H1 (cell line): ENCODE measurements around the gene FAU. TPM values are rescaled to one million over a fixed set of nuclear protein-coding genes. Genes with fewer than 3 reads are reported as not detected.

Source experiments
- CTCF ChIA-PET: fragments of 300-600 bp; sonication (Branson Sonifier 250); formaldehyde crosslinking; loops from one replicate; lab custom pipeline; 2021; ENCODE audit not compliant: partially characterized antibody; lab: Charles Lee
- POLR2A ChIA-PET: fragments of 300-600 bp; sonication (Branson Sonifier 250); formaldehyde crosslinking; loops from one replicate; lab custom pipeline; 2021; ENCODE audit warnings: inconsistent platforms; ENCODE audit not compliant: partially characterized antibody; lab: Charles Lee
- DNase-seq, 2 experiments: peaks; one replicate each; pipeline versions ENCODE4 v3.0.0 to v3.0.0-alpha.2; 2010 to 2022; ENCODE audit warnings: low spot score in 2 of 2, low read depth in 1 of 2, mixed read lengths in 1 of 2
- FAIRE-seq: peaks from 2 replicates; lab custom pipeline; 2011; peaks lifted over from hg19 to GRCh38; lab: Jason Lieb, UNC
- H2AFZ ChIP-seq: 2 replicates; pipeline ENCODE4 v1.8.1; 2012; ENCODE audit warnings: low read length, inconsistent platforms
- H2AK5ac ChIP-seq: 2 replicates; pipeline ENCODE4 v1.6.1; 2013; ENCODE audit warnings: low read depth, low read length
- H2BK120ac ChIP-seq: replicated peaks from 2 replicates; pipeline ENCODE3; 2013; ENCODE audit warnings: low read depth, low read length, inconsistent platforms
- H2BK12ac ChIP-seq: 2 replicates; pipeline ENCODE4 v1.6.1; 2013; ENCODE audit warnings: low read depth, low read length
- H2BK15ac ChIP-seq: 2 replicates; pipeline ENCODE4 v1.6.1; 2013; ENCODE audit warnings: low read length
- H2BK20ac ChIP-seq: 2 replicates; pipeline ENCODE4 v1.6.1; 2013; ENCODE audit warnings: low read length
- H2BK5ac ChIP-seq: 2 replicates; pipeline ENCODE4 v1.6.1; 2013; ENCODE audit warnings: low read depth, low read length
- H3K14ac ChIP-seq: 2 replicates; pipeline ENCODE4 v1.6.1; 2013; ENCODE audit warnings: inconsistent platforms; ENCODE audit not compliant: insufficient read length
- H3K18ac ChIP-seq: 2 replicates; pipeline ENCODE4 v1.6.1; 2013; ENCODE audit warnings: low read length; ENCODE audit errors: extremely low read depth
- H3K23ac ChIP-seq: 2 replicates; pipeline ENCODE4 v1.6.1; 2013; ENCODE audit warnings: inconsistent platforms; ENCODE audit not compliant: insufficient read length
- H3K23me2 ChIP-seq: 2 replicates; pipeline ENCODE4 v1.6.1; 2013; ENCODE audit warnings: low read depth, low read length
- H3K27ac ChIP-seq: 2 replicates; pipeline ENCODE4 v1.6.1; 2011; ENCODE audit warnings: low read depth, low read length, inconsistent platforms
- H3K27me3 ChIP-seq, 4 experiments: replicated peaks in 1 of 4; 1 replicate in 1 of 4; 2 replicates in 3 of 4; pipeline versions ENCODE4 v1.6.1 to v1.8.1; 2011 to 2013; ENCODE audit warnings: low read length in 3 of 4, mild to moderate bottlenecking in 3 of 4, inconsistent platforms in 2 of 4, mixed read lengths in 2 of 4, moderate library complexity in 1 of 4; ENCODE audit not compliant: control insufficient read depth in 3 of 4, insufficient read depth in 3 of 4; ENCODE audit errors: extremely low read depth in 1 of 4
- H3K36me3 ChIP-seq, 4 experiments: 2 replicates each; pipeline versions ENCODE4 v1.6.1 to v1.8.1; 2011 to 2013; ENCODE audit warnings: mild to moderate bottlenecking in 4 of 4, low read length in 3 of 4, moderate library complexity in 2 of 4, control low read depth in 1 of 4, inconsistent platforms in 1 of 4; ENCODE audit not compliant: insufficient read depth in 4 of 4, control insufficient read depth in 2 of 4
- H3K4ac ChIP-seq: replicated peaks from 2 replicates; pipeline ENCODE3; 2013; ENCODE audit warnings: low read length, low read depth, mixed read lengths, inconsistent platforms; ENCODE audit not compliant: insufficient read length
- H3K4me1 ChIP-seq, 4 experiments: replicated peaks in 1 of 4; 1 replicate in 1 of 4; 2 replicates in 3 of 4; pipeline versions ENCODE4 v1.6.1 to v1.8.1; 2011 to 2013; ENCODE audit warnings: low read length in 3 of 4, inconsistent platforms in 2 of 4, mixed read lengths in 1 of 4; ENCODE audit not compliant: insufficient read depth in 4 of 4, control insufficient read depth in 3 of 4
- H3K4me2 ChIP-seq, 2 experiments: 2 replicates each; pipeline versions ENCODE4 v1.6.1 to v1.8.1; 2011 to 2013; ENCODE audit warnings: low read depth in 2 of 2, low read length in 2 of 2, control low read depth in 1 of 2, inconsistent platforms in 1 of 2, mild to moderate bottlenecking in 1 of 2; ENCODE audit not compliant: insufficient read depth in 1 of 2
- H3K4me3 ChIP-seq, 4 experiments: fragments of 200-600, 300-600 bp in 1 of 4; sonication (generic), shearing (Covaris generic), sonication (Bioruptor Twin) in 1 of 4; 2 replicates each; pipeline versions ENCODE4 v1.5.1 to v1.8.1; 2011 to 2016; ENCODE audit warnings: low read length in 4 of 4, low read depth in 3 of 4, control low read depth in 2 of 4, inconsistent platforms in 2 of 4, mild to moderate bottlenecking in 2 of 4, mixed read lengths in 1 of 4, moderate library complexity in 1 of 4; ENCODE audit not compliant: insufficient read depth in 2 of 4; ENCODE audit errors: extremely low read depth in 1 of 4
- H3K56ac ChIP-seq: replicated peaks from 2 replicates; pipeline ENCODE3; 2013; ENCODE audit warnings: low read depth, mild to moderate bottlenecking, mixed read lengths, low read length, inconsistent platforms; ENCODE audit not compliant: insufficient read length
- H3K79me1 ChIP-seq: 2 replicates; pipeline ENCODE4 v1.6.1; 2013; ENCODE audit warnings: low read depth, low read length, control low read depth
- H3K79me2 ChIP-seq, 2 experiments: 2 replicates each; pipeline versions ENCODE4 v1.6.1 to v1.8.1; 2012 to 2013; ENCODE audit warnings: low read length in 2 of 2, mild to moderate bottlenecking in 2 of 2, inconsistent platforms in 1 of 2; ENCODE audit not compliant: insufficient read depth in 2 of 2, control insufficient read depth in 1 of 2
- H3K9ac ChIP-seq, 4 experiments: replicated peaks in 1 of 4; 1 replicate in 1 of 4; 2 replicates in 3 of 4; pipeline versions ENCODE4 v1.6.1 to v1.8.1; 2011 to 2013; ENCODE audit warnings: low read depth in 3 of 4, low read length in 3 of 4, control low read depth in 2 of 4, mild to moderate bottlenecking in 2 of 4, moderate library complexity in 2 of 4, inconsistent platforms in 1 of 4; ENCODE audit errors: extremely low read depth in 1 of 4
- H3K9me3 ChIP-seq, 2 experiments: 2 replicates each; pipeline versions ENCODE4 v1.6.1 to v1.8.1; 2012 to 2013; ENCODE audit warnings: mild to moderate bottlenecking in 2 of 2, moderate library complexity in 2 of 2, control low read depth in 1 of 2, inconsistent platforms in 1 of 2, low read depth in 1 of 2, low read length in 1 of 2, mixed read lengths in 1 of 2; ENCODE audit not compliant: insufficient read depth in 2 of 2
- H4K20me1 ChIP-seq, 2 experiments: replicated peaks in 1 of 2; 2 replicates each; pipeline versions ENCODE3 to v1.8.1; 2011 to 2013; ENCODE audit warnings: inconsistent platforms in 2 of 2, low read length in 2 of 2, mild to moderate bottlenecking in 1 of 2; ENCODE audit not compliant: insufficient read depth in 2 of 2, control insufficient read depth in 1 of 2
- H4K5ac ChIP-seq: 2 replicates; pipeline ENCODE4 v1.6.1; 2013; ENCODE audit warnings: low read length, low read depth, mixed read lengths, inconsistent platforms; ENCODE audit not compliant: insufficient read length
- H4K8ac ChIP-seq: 2 replicates; pipeline ENCODE4 v1.8.0; 2013; ENCODE audit warnings: mild to moderate bottlenecking, moderate library complexity, low read length, inconsistent platforms; ENCODE audit not compliant: insufficient read depth; ENCODE audit errors: extremely low read depth
- H4K91ac ChIP-seq: replicated peaks from 2 replicates; pipeline ENCODE3; 2013; ENCODE audit warnings: low read length, mixed read lengths, inconsistent platforms; ENCODE audit not compliant: insufficient read length
- ATF2 ChIP-seq: IDR thresholded peaks from 2 replicates; pipeline ENCODE4 v1.6.1; 2012; ENCODE audit warnings: low read length, inconsistent platforms
- CEBPB ChIP-seq: IDR thresholded peaks from 2 replicates; pipeline ENCODE4 v1.6.1; 2012; ENCODE audit warnings: low read depth, low read length
- NANOG ChIP-seq: IDR thresholded peaks from 2 replicates; pipeline ENCODE4 v1.6.1; 2011; ENCODE audit warnings: low read length, low read depth, mild to moderate bottlenecking, inconsistent platforms; ENCODE audit not compliant: insufficient read depth, poor library complexity, severe bottlenecking
- POLR2A ChIP-seq, 2 experiments: IDR thresholded peaks; 1 replicate in 1 of 2; 2 replicates in 1 of 2; pipeline ENCODE4 v1.6.1; 2011; ENCODE audit warnings: low read depth in 2 of 2, low read length in 2 of 2, mild to moderate bottlenecking in 2 of 2; ENCODE audit errors: control extremely low read depth in 1 of 2
- RNF2 ChIP-seq: fragments of 200-900, 300-1000 bp; sonication (generic); IDR thresholded peaks from 2 replicates; pipeline ENCODE4 v1.7.1; 2016; ENCODE audit warnings: borderline replicate concordance, low read depth, mild to moderate bottlenecking, antibody characterized with exemption, low read length; ENCODE audit not compliant: poor library complexity, severe bottlenecking; ENCODE audit errors: missing control alignments
- SIN3A ChIP-seq, 2 experiments: IDR thresholded peaks in 1 of 2; conservative IDR thresholded peaks in 1 of 2; 2 replicates each; pipeline ENCODE4 v1.6.1; 2011 to 2012; ENCODE audit warnings: low read length in 2 of 2, improper control_type of control experiment in 1 of 2, low read depth in 1 of 2, mild to moderate bottlenecking in 1 of 2
- WGBS, 2 experiments: shearing (Covaris generic) in 1 of 2; methylation state at CpG; one replicate each; pipeline versions ENCODE4 v1.1.6 to v1.1.7; 2013 to 2015; ENCODE audit warnings: low lambda C conversion rate in 2 of 2, mixed read lengths in 2 of 2, inconsistent platforms in 1 of 2, low coverage in 1 of 2, missing lambda C conversion rate in 1 of 2; ENCODE audit not compliant: insufficient replicate concordance in 2 of 2, insufficient coverage in 1 of 2, insufficient read length in 1 of 2; ENCODE audit errors: extremely low coverage in 1 of 2, missing lambda C conversion rate in 1 of 2; 5-methylcytosine and 5-hydroxymethylcytosine counted together
- polyA plus RNA-seq, 7 experiments: library from polyadenylated mRNA; depleted of rRNA in 3 of 7; stranded (reverse) in 5 of 7; unstranded in 2 of 7; fragments of >200 nt in 5 of 7; fragments of 200-250 nt in 2 of 7; gene quantifications; 1 replicate in 5 of 7; 2 replicates in 1 of 7; 4 replicates in 1 of 7; pipeline versions ENCODE4 v1.2.1 to v1.2.3, GENCODE V29; 2011 to 2013; ENCODE audit warnings: missing spikeins in 2 of 7, mixed read lengths in 2 of 7
- total RNA-seq: library from RNA; stranded (reverse); fragmentation: NEBNext Ultra II Directional; extraction: Animal tissue kit (Norgen Biotek cat#: 25700); gene quantifications from 2 replicates; pipeline ENCODE4 v1.2.1, GENCODE V29; 2021

The FAU gene
- total and polyA plus RNA-seq, 2 of the 8 experiments (the other 6 are each of a cell fraction or from before 2014, with no cell fraction given), result 826 to 896 TPM

GRCh38 chr11:65156256-65156655 is 34.3 kb upstream of the FAU start:
- H3K36me3 ChIP-seq, result no peaks in the 10 kb centered on the region
- no peaks in the 10 kb centered on the region for H3K27me3 ChIP-seq
- no peak overlapping the region for H3K18ac ChIP-seq
- H2BK5ac ChIP-seq, result no peak overlapping the region
- H3K79me1 ChIP-seq, result no peaks in the 10 kb centered on the region
- no peak overlapping the region for H2BK120ac ChIP-seq
- no peak overlapping the region for H3K9ac ChIP-seq
- no peak overlapping the region for H3K56ac ChIP-seq
- no peak for FAIRE-seq
- ChIA-PET POLR2A (interaction anchor here (1.1 to 1.4 kb wide), 2 partner anchors 30 to 45 kb away, joined by 3 read pairs; no protein-coding TSS in a partner anchor), CTCF (no interaction called here)
- no peak overlapping the region for H2BK15ac ChIP-seq
- H3K4me3 ChIP-seq, result no peak overlapping the region
- H3K4me1 ChIP-seq, result no peaks in the 10 kb centered on the region
- H3K4ac ChIP-seq, result no peak overlapping the region
- no peaks in the 10 kb centered on the region for H4K20me1 ChIP-seq
- no peak overlapping the region for H2AFZ ChIP-seq
- no peak overlapping the region for H3K14ac ChIP-seq
- no peaks in the 10 kb centered on the region for H3K9me3 ChIP-seq
- TF ChIP-seq RNF2, result no peak
- no peak for TF ChIP-seq POLR2A (IDR thresholded peaks at IDR 0.05; ENCODE audit: control extremely low read depth in 1 of 2, low read depth in 2 of 2, low read length in 2 of 2)
- no peak for TF ChIP-seq SIN3A (conservative IDR thresholded peaks at IDR 0.05 in 1 of 2, IDR thresholded peaks at IDR 0.05 in 1 of 2; ENCODE audit: low read depth in 1 of 2, low read length in 2 of 2)
- no peak for TF ChIP-seq CEBPB
- no peak for TF ChIP-seq NANOG
- TF ChIP-seq ATF2, result no peak
- TF ChIP-seq, all 59 proteins: peak for 0
- no peak overlapping the region for H4K8ac ChIP-seq
- H4K5ac ChIP-seq, result no peak overlapping the region
- no peak overlapping the region for H3K23ac ChIP-seq
- no peak overlapping the region for H3K4me2 ChIP-seq
- H2BK12ac ChIP-seq, result no peak overlapping the region
- no peaks in the 10 kb centered on the region for H3K23me2 ChIP-seq
- WGBS, 2 experiments, result 98% methylated on average over 3 of the region's 3 CpGs; no CpG with 5 or more reads in 1 of the 2 experiments
- no peak overlapping the region for H3K27ac ChIP-seq
- H2AK5ac ChIP-seq, result no peak overlapping the region
- no peak for DNase-seq
- no peaks in the 10 kb centered on the region for H3K79me2 ChIP-seq
- H4K91ac ChIP-seq, result no peak overlapping the region
- no peak overlapping the region for H2BK20ac ChIP-seq
